Endothelial cell of umbilical vein (primary cell): ENCODE data around the gene EPB41L1.

ENCODE experiments used
- CTCF ChIP-seq, 2 donors: IDR thresholded peaks; 1 replicate in 1 of 2; 2 replicates in 1 of 2; pipeline ENCODE4 v1.5.1; 2011; ENCODE audit warnings: low read length in 2 of 2, mild to moderate bottlenecking in 2 of 2, moderate library complexity in 2 of 2, control low read depth in 1 of 2, inconsistent platforms in 1 of 2, low read depth in 1 of 2; ENCODE audit not compliant: insufficient read depth in 1 of 2; ENCODE audit errors: extremely low read depth in 1 of 2
- POLR2A ChIP-seq: IDR thresholded peaks from 2 replicates; pipeline ENCODE4 v1.6.1; 2012; ENCODE audit warnings: low read depth, mild to moderate bottlenecking, control low read depth, low read length

GRCh38 chr20:36173451-36173933 is 19.0 kb downstream of the EPB41L1 start:
- TF ChIP-seq CTCF (IDR thresholded peaks at IDR 0.05; ENCODE audit: extremely low read depth in 1 of 2, insufficient read depth in 1 of 2, low read depth in 1 of 2, low read length in 2 of 2) = no peak
- no peak for TF ChIP-seq POLR2A
